H1 (cell line): ENCODE data around the gene TMC4.

Experiments used
- CREB1 ChIP-seq: IDR thresholded peaks from 2 replicates; pipeline ENCODE4 v1.6.1; 2012; ENCODE audit warnings: inconsistent platforms
- CTCF ChIP-seq, 3 experiments: IDR thresholded peaks; 1 replicate in 2 of 3; 2 replicates in 1 of 3; pipeline versions ENCODE4 v1.5.1 to v1.6.1; 2011; ENCODE audit warnings: low read length in 3 of 3, mild to moderate bottlenecking in 3 of 3, inconsistent platforms in 2 of 3, low read depth in 1 of 3, moderate library complexity in 1 of 3; ENCODE audit not compliant: insufficient read depth in 1 of 3; ENCODE audit errors: control extremely low read depth in 1 of 3
- HDAC6 ChIP-seq: IDR thresholded peaks from one replicate; pipeline ENCODE4 v1.7.1; 2012; ENCODE audit warnings: low read depth, mild to moderate bottlenecking, inconsistent platforms, low read length, moderate library complexity
- KDM5A ChIP-seq: fragments of 200-600 bp; IDR thresholded peaks from 2 replicates; pipeline ENCODE4 v1.7.1; 2012; ENCODE audit warnings: mild to moderate bottlenecking, low read length, inconsistent platforms, mixed read lengths
- MAX ChIP-seq: IDR thresholded peaks from 2 replicates; pipeline ENCODE4 v1.6.1; 2012; ENCODE audit warnings: inconsistent platforms
- POLR2AphosphoS5 ChIP-seq: IDR thresholded peaks from 2 replicates; pipeline ENCODE4 v1.6.1; 2011; ENCODE audit warnings: low read depth, low read length
- RAD21 ChIP-seq, 2 experiments: IDR thresholded peaks in 1 of 2; conservative IDR thresholded peaks in 1 of 2; 2 replicates each; pipeline ENCODE4 v1.6.1; 2011; ENCODE audit warnings: low read depth in 2 of 2, low read length in 2 of 2, improper control_type of control experiment in 1 of 2, inconsistent platforms in 1 of 2, mild to moderate bottlenecking in 1 of 2, moderate library complexity in 1 of 2
- RBBP5 ChIP-seq: IDR thresholded peaks from 2 replicates; pipeline ENCODE4 v1.7.1; 2012; ENCODE audit warnings: low read depth, mild to moderate bottlenecking, inconsistent platforms, low read length, moderate library complexity, borderline replicate concordance
- SAP30 ChIP-seq: fragments of 300-600 bp; sonication (generic); IDR thresholded peaks from 2 replicates; pipeline ENCODE4 v1.7.1; 2012; ENCODE audit warnings: low read length, moderate library complexity, mild to moderate bottlenecking, inconsistent platforms; ENCODE audit not compliant: insufficient read depth, insufficient replicate concordance
- SP2 ChIP-seq: IDR thresholded peaks from 2 replicates; pipeline ENCODE4 v1.6.1; 2012; ENCODE audit warnings: mild to moderate bottlenecking, low read length, inconsistent platforms
- TEAD4 ChIP-seq: IDR thresholded peaks from 2 replicates; pipeline ENCODE4 v1.6.1; 2012; ENCODE audit warnings: low read depth, low read length, inconsistent platforms, mixed read lengths
- YY1 ChIP-seq: IDR thresholded peaks from 2 replicates; pipeline ENCODE4 v1.6.1; 2011; ENCODE audit warnings: low read depth, mild to moderate bottlenecking, low read length
- ZNF274 ChIP-seq: IDR thresholded peaks from 2 replicates; pipeline ENCODE4 v1.7.0; 2012; ENCODE audit warnings: low read length, borderline replicate concordance; ENCODE audit errors: extremely low read depth

DNA sequence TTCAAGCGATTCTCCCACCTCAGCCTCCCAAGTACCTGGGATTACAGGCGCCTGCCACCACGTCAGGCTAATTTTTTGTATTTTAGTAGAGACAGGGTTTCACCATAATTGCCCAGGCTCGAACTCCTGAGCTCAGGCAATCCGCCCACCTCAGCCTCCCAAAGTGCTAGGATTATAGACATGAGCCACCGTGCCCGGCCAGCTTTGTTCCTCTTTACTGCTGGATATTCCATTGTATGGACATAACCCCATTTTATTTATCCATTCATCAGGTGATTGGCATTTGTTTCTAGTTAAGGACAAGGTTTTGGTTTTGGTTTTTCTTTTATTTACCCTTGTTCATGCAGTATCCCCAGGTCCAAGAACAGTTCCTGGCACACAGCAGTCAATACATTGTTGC lies 23.6 kb upstream of the TMC4 start:
- TF ChIP-seq CTCF (IDR thresholded peaks at IDR 0.05; ENCODE audit: control extremely low read depth in 1 of 3, insufficient read depth in 1 of 3, low read depth in 1 of 3, low read length in 3 of 3) (no peak), YY1 (no peak), TEAD4 (no peak), KDM5A (no peak), POLR2AphosphoS5 (no peak), RBBP5 (no peak), MAX (no peak), ZNF274 (no peak), SAP30 (no peak), HDAC6 (no peak), CREB1 (no peak), RAD21 (IDR thresholded peaks at IDR 0.05 in 1 of 2, conservative IDR thresholded peaks at IDR 0.05 in 1 of 2; ENCODE audit: low read depth in 2 of 2, low read length in 2 of 2) (no peak), SP2 (no peak)
